DOHH2 (cell line): ENCODE measurements around the gene CATSPER3.

ENCODE experiments used
- H3F3A ChIP-seq: fragments of 200-600 bp; sonication (generic), shearing (Covaris generic); 2 replicates; pipeline ENCODE4 v1.6.0; 2016; ENCODE audit warnings: antibody characterized with exemption, mild to moderate bottlenecking; ENCODE audit not compliant: control insufficient read depth, insufficient read depth
- H3K27ac ChIP-seq: fragments of 200-600 bp; sonication (generic); 2 replicates; pipeline ENCODE4 v1.5.1; 2014; ENCODE audit warnings: low read depth, mild to moderate bottlenecking, low read length, moderate library complexity
- H3K27me3 ChIP-seq: fragments of 200-600 bp; sonication (generic); 2 replicates; pipeline ENCODE4 v1.6.1; 2014; ENCODE audit warnings: mild to moderate bottlenecking, low read length, mixed read lengths; ENCODE audit not compliant: control insufficient read depth
- H3K36me3 ChIP-seq: fragments of 200-600 bp; sonication (generic); 2 replicates; pipeline ENCODE4 v1.6.1; 2014; ENCODE audit warnings: mild to moderate bottlenecking, low read length, moderate library complexity, mixed read lengths; ENCODE audit not compliant: control insufficient read depth
- H3K4me1 ChIP-seq: fragments of 200-600 bp; sonication (generic); 2 replicates; pipeline ENCODE4 v1.6.1; 2014; ENCODE audit warnings: mild to moderate bottlenecking, low read length, mixed read lengths; ENCODE audit not compliant: control insufficient read depth
- H3K4me2 ChIP-seq: fragments of 200-600 bp; sonication (generic); 2 replicates; pipeline ENCODE4 v1.6.0; 2014; ENCODE audit warnings: mild to moderate bottlenecking, low read length, moderate library complexity
- H3K4me3 ChIP-seq: fragments of 200-600 bp; sonication (generic); 2 replicates; pipeline ENCODE4 v1.5.1; 2014; ENCODE audit warnings: mild to moderate bottlenecking, low read length, mixed read lengths
- H3K79me2 ChIP-seq: fragments of 200-600 bp; sonication (generic); 2 replicates; pipeline ENCODE4 v1.6.1; 2014; ENCODE audit warnings: mild to moderate bottlenecking, low read length, mixed read lengths; ENCODE audit not compliant: control insufficient read depth
- H3K9me2 ChIP-seq: fragments of 200-600 bp; sonication (generic); replicated peaks from 2 replicates; pipeline ENCODE4 v1.6.1; 2014; ENCODE audit warnings: mild to moderate bottlenecking, low read length, mixed read lengths; ENCODE audit not compliant: control insufficient read depth
- H3K9me3 ChIP-seq: fragments of 200-600 bp; sonication (generic); 2 replicates; pipeline ENCODE4 v1.6.1; 2014; ENCODE audit warnings: antibody characterized with exemption, low read length, mixed read lengths; ENCODE audit not compliant: control insufficient read depth, insufficient read depth
- H4K20me1 ChIP-seq: fragments of 200-600 bp; sonication (generic); 2 replicates; pipeline ENCODE4 v1.6.0; 2014; ENCODE audit warnings: low read depth, mild to moderate bottlenecking, antibody characterized with exemption, low read length, moderate library complexity; ENCODE audit not compliant: control insufficient read depth, insufficient read depth
- CTCF ChIP-seq: fragments of 200-600 bp; sonication (generic); IDR thresholded peaks from one replicate; pipeline ENCODE4 v1.5.1; 2014; ENCODE audit warnings: antibody characterized with exemption, mild to moderate bottlenecking, low read depth, low read length; ENCODE audit not compliant: poor library complexity, severe bottlenecking
- EZH2phosphoT487 ChIP-seq: fragments of 200-600 bp; sonication (generic); IDR thresholded peaks from 2 replicates; pipeline ENCODE4 v1.6.1; 2017; ENCODE audit warnings: borderline replicate concordance, mild to moderate bottlenecking, antibody characterized with exemption, low read length, moderate library complexity, mixed read lengths

Gene CATSPER3

GRCh38 chr5:135059000-135059923 lies 91.6 kb downstream of the CATSPER3 start:
- H3K4me1 ChIP-seq: peaks cover 28% of the 10 kb centered on the region
- no peaks in the 10 kb centered on the region for H4K20me1 ChIP-seq
- H3K4me2 ChIP-seq: no peak overlapping the region
- H3K4me3 ChIP-seq: no peak overlapping the region
- no peak overlapping the region for H3K27ac ChIP-seq
- H3K9me2 ChIP-seq: no peaks in the 10 kb centered on the region
- TF ChIP-seq EZH2phosphoT487: no peak
- TF ChIP-seq CTCF: peak; percentile 8
- no peaks in the 10 kb centered on the region for H3K27me3 ChIP-seq
- H3K9me3 ChIP-seq: no peaks in the 10 kb centered on the region
- peaks cover 2% of the 10 kb centered on the region; the same call in 1 of the 2 replicates for H3K36me3 ChIP-seq
- H3K79me2 ChIP-seq: peaks cover 7% of the 10 kb centered on the region
- H3F3A ChIP-seq: 0 out of 2 replicates have a peak, but pooled peaks cover under 1% of the 10 kb centered on the region

GRCh38 chr5:135060021-135060420 lies 92.3 kb downstream of the CATSPER3 start:
- H4K20me1 ChIP-seq: no peaks in the 10 kb centered on the region
- TF ChIP-seq EZH2phosphoT487 (no peak), CTCF (no peak)
- H3K9me2 ChIP-seq: no peaks in the 10 kb centered on the region
- no peak overlapping the region for H3K4me2 ChIP-seq
- H3K4me1 ChIP-seq: peaks cover 22% of the 10 kb centered on the region
- peaks cover 3% of the 10 kb centered on the region; the same call in 1 of the 2 replicates for H3K79me2 ChIP-seq
- no peaks in the 10 kb centered on the region for H3F3A ChIP-seq
- H3K27me3 ChIP-seq: no peaks in the 10 kb centered on the region
- no peak overlapping the region for H3K27ac ChIP-seq
- no peaks in the 10 kb centered on the region for H3K9me3 ChIP-seq
- no peak overlapping the region for H3K4me3 ChIP-seq
- H3K36me3 ChIP-seq: no peaks in the 10 kb centered on the region

GRCh38 chr5:135061001-135061400 lies 93.3 kb downstream of the CATSPER3 start:
- no peaks in the 10 kb centered on the region for H3F3A ChIP-seq

More at GRCh38 chr5:135061001-135061400, 93.3 kb downstream of the CATSPER3 start:
- Histone ChIP-seq H3K36me3 (no peaks in the 10 kb centered on the region), H4K20me1 (no peaks in the 10 kb centered on the region), H3K27me3 (no peaks in the 10 kb centered on the region), H3K4me3 (no peak overlapping the region), H3K4me2 (no peak overlapping the region), H3K4me1 (peaks cover 13% of the 10 kb centered on the region), H3K79me2 (no peaks in the 10 kb centered on the region), H3K9me3 (no peaks in the 10 kb centered on the region), H3K9me2 (no peaks in the 10 kb centered on the region), H3K27ac (no peak overlapping the region)
- TF ChIP-seq EZH2phosphoT487: no peak
